NCI-H446 (cell line): ENCODE data around the gene TBC1D14.

Experiments used
- DNase-seq, 2 experiments: peaks; one replicate each; lab custom pipeline; 2025; lab: John Stamatoyannopoulos, UW

Gene TBC1D14

GRCh38 chr4:7023486-7023885 is 113.9 kb downstream of the TBC1D14 start:
- DNase-seq: no peak

- no peak for DNase-seq
These were observed 114.3 kb downstream of the TBC1D14 start for GRCh38 chr4:7023901-7024300.

- DNase-seq: no peak
These were observed 114.8 kb downstream of the TBC1D14 start for GRCh38 chr4:7024336-7024890.

GRCh38 chr4:7025040-7025602 is 115.5 kb downstream of the TBC1D14 start:
- DNase-seq: no peak

- no peak for DNase-seq
These were observed 116.5 kb downstream of the TBC1D14 start for GRCh38 chr4:7026107-7026506.

- no peak for DNase-seq
These were observed 117.7 kb downstream of the TBC1D14 start for GRCh38 chr4:7027284-7027683.

GRCh38 chr4:7027913-7028312 is 118.3 kb downstream of the TBC1D14 start:
- no peak for DNase-seq

GRCh38 chr4:7029212-7029611 is 119.6 kb downstream of the TBC1D14 start:
- DNase-seq: no peak

GRCh38 chr4:7029921-7030320 is 120.3 kb downstream of the TBC1D14 start:
- no peak for DNase-seq

GRCh38 chr4:7030856-7031255 is 121.2 kb downstream of the TBC1D14 start:
- no peak for DNase-seq

- DNase-seq: no peak
These were observed 122.2 kb downstream of the TBC1D14 start for GRCh38 chr4:7031558-7032449.

GRCh38 chr4:7032596-7032995 is 123.0 kb downstream of the TBC1D14 start:
- DNase-seq: no peak

GRCh38 chr4:7034262-7035081 is 124.8 kb downstream of the TBC1D14 start:
- DNase-seq: no peak

- no peak for DNase-seq
These were observed 127.8 kb downstream of the TBC1D14 start for GRCh38 chr4:7037425-7037824.

- DNase-seq: no peak
These were observed 131.1 kb downstream of the TBC1D14 start for GRCh38 chr4:7040765-7041164.

- DNase-seq: no peak
These were observed 131.6 kb downstream of the TBC1D14 start for GRCh38 chr4:7041246-7041645.

- DNase-seq: peak in 1 of 2 experiments; percentile 2
These were observed 132.3 kb downstream of the TBC1D14 start for GRCh38 chr4:7041801-7042502.

- peak; percentile 74 to 96 for DNase-seq
These were observed 133.1 kb downstream of the TBC1D14 start for GRCh38 chr4:7042503-7043283.

- DNase-seq: peak in 1 of 2 experiments; percentile 4
These were observed 133.9 kb downstream of the TBC1D14 start, which contains the start of gene TADA2B for GRCh38 chr4:7043284-7044136. TSS of gene TADA2B (plus strand) at chr4:7043372. CDS start at chr4:7043580, 208 bp downstream.
